Measurements from ENCODE around the gene FAM168A. TPM values are rescaled to one million over a fixed set of nuclear protein-coding genes. Genes with fewer than 3 reads are reported as not detected.

Gene FAM168A
- total RNA-seq, 1 donor from 2014 or later: 28.4 TPM

- Histone ChIP-seq H3K27me3 (ENCODE audit: low read depth) (no peaks in the 10 kb centered on the region), H3K4me3 (no peak overlapping the region), H3K27ac (replicated peaks) (no peak overlapping the region), H3K36me3 (peaks cover 27% of the 10 kb centered on the region), H3K4me1 (peaks cover 33% of the 10 kb centered on the region), H3K9me3 (replicated peaks) (no peaks in the 10 kb centered on the region)
- TF ChIP-seq, protein P1, sequence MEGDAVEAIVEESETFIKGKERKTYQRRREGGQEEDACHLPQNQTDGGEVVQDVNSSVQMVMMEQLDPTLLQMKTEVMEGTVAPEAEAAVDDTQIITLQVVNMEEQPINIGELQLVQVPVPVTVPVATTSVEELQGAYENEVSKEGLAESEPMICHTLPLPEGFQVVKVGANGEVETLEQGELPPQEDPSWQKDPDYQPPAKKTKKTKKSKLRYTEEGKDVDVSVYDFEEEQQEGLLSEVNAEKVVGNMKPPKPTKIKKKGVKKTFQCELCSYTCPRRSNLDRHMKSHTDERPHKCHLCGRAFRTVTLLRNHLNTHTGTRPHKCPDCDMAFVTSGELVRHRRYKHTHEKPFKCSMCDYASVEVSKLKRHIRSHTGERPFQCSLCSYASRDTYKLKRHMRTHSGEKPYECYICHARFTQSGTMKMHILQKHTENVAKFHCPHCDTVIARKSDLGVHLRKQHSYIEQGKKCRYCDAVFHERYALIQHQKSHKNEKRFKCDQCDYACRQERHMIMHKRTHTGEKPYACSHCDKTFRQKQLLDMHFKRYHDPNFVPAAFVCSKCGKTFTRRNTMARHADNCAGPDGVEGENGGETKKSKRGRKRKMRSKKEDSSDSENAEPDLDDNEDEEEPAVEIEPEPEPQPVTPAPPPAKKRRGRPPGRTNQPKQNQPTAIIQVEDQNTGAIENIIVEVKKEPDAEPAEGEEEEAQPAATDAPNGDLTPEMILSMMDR (IDR thresholded peaks at IDR 0.05; ENCODE audit: borderline replicate concordance): no peak
- intact Hi-C loops (cut with micrococcal nuclease): loop anchor here (5.0 kb wide), 1 partner anchor 250 kb away; no protein-coding TSS in a partner anchor
- DNase-seq: no peak
These were observed 185.6 kb downstream of the FAM168A start for GRCh38 chr11:73412308-73412707.

GRCh38 chr11:73411031-73411430 lies 186.9 kb downstream of the FAM168A start:
- no peak for DNase-seq
- Histone ChIP-seq H3K36me3 (peaks cover 32% of the 10 kb centered on the region), H3K4me1 (peaks cover 21% of the 10 kb centered on the region), H3K4me3 (no peak overlapping the region), H3K27me3 (ENCODE audit: low read depth) (no peaks in the 10 kb centered on the region), H3K9me3 (replicated peaks) (no peaks in the 10 kb centered on the region), H3K27ac (replicated peaks) (no peak overlapping the region)
- TF ChIP-seq, protein P1 (IDR thresholded peaks at IDR 0.05; ENCODE audit: borderline replicate concordance): no peak
- intact Hi-C loops (cut with micrococcal nuclease): loop anchor here (5.0 kb wide), 1 partner anchor 251 kb away; no protein-coding TSS in a partner anchor

DNA sequence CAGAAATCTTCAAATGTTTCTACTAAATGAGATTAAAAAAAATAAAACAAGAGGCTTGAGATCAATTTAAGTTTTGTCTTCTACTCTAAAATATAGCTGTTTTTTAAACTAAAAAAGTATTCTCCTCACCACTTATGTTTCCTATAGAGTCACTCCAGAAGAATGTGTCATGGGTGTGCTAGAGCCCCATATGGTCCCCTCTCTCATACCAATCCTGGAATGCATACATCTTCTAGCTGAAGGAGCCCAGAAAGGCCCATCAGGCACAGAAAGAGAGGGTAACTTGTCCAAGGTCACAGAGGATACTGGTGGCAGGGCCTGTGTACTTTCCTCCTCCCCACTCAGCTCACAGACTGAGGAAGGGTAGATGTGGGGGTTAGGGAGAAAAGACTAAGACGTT lies 187.3 kb downstream of the FAM168A start:
- Histone ChIP-seq H3K27me3 (ENCODE audit: low read depth) (no peaks in the 10 kb centered on the region), H3K36me3 (peaks cover 34% of the 10 kb centered on the region), H3K9me3 (replicated peaks) (no peaks in the 10 kb centered on the region), H3K27ac (replicated peaks) (no peak overlapping the region), H3K4me3 (no peak overlapping the region), H3K4me1 (peaks cover 17% of the 10 kb centered on the region)
- intact Hi-C loops (cut with micrococcal nuclease): loop anchor here (5.0 kb wide), 1 partner anchor 252 kb away; no protein-coding TSS in a partner anchor
- TF ChIP-seq, protein P1 (IDR thresholded peaks at IDR 0.05; ENCODE audit: borderline replicate concordance): no peak
- DNase-seq: no peak

GRCh38 chr11:73409431-73409830 lies 188.5 kb downstream of the FAM168A start:
- Histone ChIP-seq H3K9me3 (replicated peaks) (no peaks in the 10 kb centered on the region), H3K4me1 (peaks cover 7% of the 10 kb centered on the region), H3K27ac (replicated peaks) (no peak overlapping the region), H3K27me3 (ENCODE audit: low read depth) (no peaks in the 10 kb centered on the region), H3K36me3 (peaks cover 38% of the 10 kb centered on the region), H3K4me3 (no peak overlapping the region)
- TF ChIP-seq, protein P1 (IDR thresholded peaks at IDR 0.05; ENCODE audit: borderline replicate concordance): no peak
- intact Hi-C loops (cut with micrococcal nuclease): loop anchor here (10.0 kb wide), 1 partner anchor 205 kb away; no protein-coding TSS in a partner anchor
- no peak for DNase-seq

GRCh38 chr11:73406619-73407018 lies 191.3 kb downstream of the FAM168A start:
- no peaks in the 10 kb centered on the region for H3K27me3 ChIP-seq (ENCODE audit: low read depth)
- DNase-seq: no peak
- H3K27ac ChIP-seq (replicated peaks): no peak overlapping the region
- H3K4me1 ChIP-seq: peaks cover 13% of the 10 kb centered on the region
- H3K4me3 ChIP-seq: no peak overlapping the region
- H3K36me3 ChIP-seq: peaks cover 37% of the 10 kb centered on the region
- intact Hi-C loops (cut with micrococcal nuclease): loop anchor here (10.0 kb wide), 1 partner anchor 208 kb away; no protein-coding TSS in a partner anchor
- H3K9me3 ChIP-seq (replicated peaks): no peaks in the 10 kb centered on the region
- TF ChIP-seq, protein P1 (IDR thresholded peaks at IDR 0.05; ENCODE audit: borderline replicate concordance): no peak

All from left ventricle myocardium inferior (tissue), 1 donor.